Memory B cell (primary cell): ENCODE data around the gene CCDC186.

Source experiments
- ATAC-seq: fragments of 150-1000 bp; cut with Tn5 transposase; 2 replicates; pipeline ENCODE4 v1.10.0; 2021; ENCODE audit warnings: low read depth, mild to moderate bottlenecking, moderate library complexity
- DNase-seq, 2 donors: peaks; one replicate each; pipeline ENCODE4 v3.0.0; 2022; ENCODE audit warnings: low spot score in 2 of 2
- H3K27ac Mint-ChIP-seq: one replicate; pipeline ENCODE4 v1.8.0; 2022; ENCODE audit warnings: mild to moderate bottlenecking, moderate library complexity, mixed read lengths
- H3K27me3 Mint-ChIP-seq: one replicate; pipeline ENCODE4 v1.8.0; 2022; ENCODE audit warnings: mixed read lengths
- H3K36me3 Mint-ChIP-seq: one replicate; pipeline ENCODE4 v1.8.0; 2022; ENCODE audit warnings: mild to moderate bottlenecking, mixed read lengths
- H3K4me1 Mint-ChIP-seq: one replicate; pipeline ENCODE4 v1.8.0; 2022; ENCODE audit warnings: mixed read lengths
- H3K4me3 Mint-ChIP-seq: one replicate; pipeline ENCODE4 v1.8.0; 2022; ENCODE audit warnings: mild to moderate bottlenecking, moderate library complexity, mixed read lengths
- H3K9me3 Mint-ChIP-seq: one replicate; pipeline ENCODE4 v1.8.0; 2022; ENCODE audit warnings: mixed read lengths

CCDC186 gene

GRCh38 chr10:114184276-114184675 lies 10.3 kb upstream of the CCDC186 start:
- ATAC-seq: no peak
- Mint-ChIP-seq H3K27ac (no peak overlapping the region), H3K27me3 (peaks cover 4% of the 10 kb centered on the region), H3K9me3 (no peaks in the 10 kb centered on the region), H3K36me3 (no peaks in the 10 kb centered on the region), H3K4me3 (no peak overlapping the region), H3K4me1 (no peaks in the 10 kb centered on the region)
- DNase-seq: no peak

- Mint-ChIP-seq H3K27ac (no peak overlapping the region), H3K4me1 (no peaks in the 10 kb centered on the region), H3K36me3 (no peaks in the 10 kb centered on the region), H3K9me3 (no peaks in the 10 kb centered on the region), H3K4me3 (no peak overlapping the region), H3K27me3 (peaks cover 6% of the 10 kb centered on the region)
- no peak for ATAC-seq
- DNase-seq: no peak
These were observed 9.6 kb upstream of the CCDC186 start for GRCh38 chr10:114183563-114183962.

GRCh38 chr10:114181971-114182370 lies 8.0 kb upstream of the CCDC186 start:
- Mint-ChIP-seq H3K4me1 (no peaks in the 10 kb centered on the region), H3K27ac (no peak overlapping the region), H3K9me3 (no peaks in the 10 kb centered on the region), H3K27me3 (peaks cover 3% of the 10 kb centered on the region), H3K4me3 (no peak overlapping the region), H3K36me3 (no peaks in the 10 kb centered on the region)
- ATAC-seq (no peak), DNase-seq (no peak)

GRCh38 chr10:114180937-114181336 lies 6.9 kb upstream of the CCDC186 start:
- H3K27ac Mint-ChIP-seq: no peak overlapping the region
- DNase-seq (no peak), ATAC-seq (no peak)
- H3K4me1 Mint-ChIP-seq: no peaks in the 10 kb centered on the region
- no peaks in the 10 kb centered on the region for H3K9me3 Mint-ChIP-seq
- no peaks in the 10 kb centered on the region for H3K36me3 Mint-ChIP-seq
- no peak overlapping the region for H3K4me3 Mint-ChIP-seq
- peaks cover 3% of the 10 kb centered on the region for H3K27me3 Mint-ChIP-seq

- no peak for DNase-seq
- H3K4me1 Mint-ChIP-seq: peaks cover 2% of the 10 kb centered on the region
- H3K27me3 Mint-ChIP-seq: peaks cover 3% of the 10 kb centered on the region
- no peaks in the 10 kb centered on the region for H3K9me3 Mint-ChIP-seq
- H3K36me3 Mint-ChIP-seq: no peaks in the 10 kb centered on the region
- ATAC-seq: no peak
- H3K4me3 Mint-ChIP-seq: no peak overlapping the region
- no peak overlapping the region for H3K27ac Mint-ChIP-seq
These were observed 5.7 kb upstream of the CCDC186 start for GRCh38 chr10:114179747-114180146.

- ATAC-seq (no peak), DNase-seq (no peak)
- Mint-ChIP-seq H3K9me3 (no peaks in the 10 kb centered on the region), H3K36me3 (no peaks in the 10 kb centered on the region), H3K27ac (no peak within 1 kb of the TSS), H3K4me1 (peaks cover 2% of the 10 kb centered on the region), H3K27me3 (peaks cover 3% of the 10 kb centered on the region), H3K4me3 (peak within 1 kb of the TSS; percentile 52)
These were observed 5.1 kb upstream of the CCDC186 start, which contains the start of gene TDRD1 for GRCh38 chr10:114179148-114179547. TDRD1 (plus strand) TSS chr10:114179353; CDS start chr10:114187832, 8,479 bp downstream.

GRCh38 chr10:114176511-114176910 lies 2.5 kb upstream of the CCDC186 start:
- Mint-ChIP-seq H3K27me3 (peaks cover 2% of the 10 kb centered on the region), H3K9me3 (no peaks in the 10 kb centered on the region), H3K27ac (no peak overlapping the region), H3K36me3 (no peaks in the 10 kb centered on the region), H3K4me3 (no peak overlapping the region), H3K4me1 (peaks cover 13% of the 10 kb centered on the region)
- ATAC-seq: no peak
- DNase-seq: no peak

- Mint-ChIP-seq H3K36me3 (peaks cover 1% of the 10 kb centered on the region), H3K27me3 (peaks cover 2% of the 10 kb centered on the region), H3K4me3 (no peak overlapping the region), H3K27ac (no peak overlapping the region), H3K4me1 (peaks cover 13% of the 10 kb centered on the region), H3K9me3 (no peaks in the 10 kb centered on the region)
- DNase-seq (no peak), ATAC-seq (no peak)
These were observed 1.7 kb upstream of the CCDC186 start for GRCh38 chr10:114175667-114176066.

GRCh38 chr10:114174695-114175188 lies 739 bp upstream of the CCDC186 start:
- H3K27me3 Mint-ChIP-seq: peaks cover 2% of the 10 kb centered on the region
- peak overlapping the region; percentile 97 for H3K4me3 Mint-ChIP-seq
- H3K9me3 Mint-ChIP-seq: no peaks in the 10 kb centered on the region
- peaks cover 1% of the 10 kb centered on the region for H3K36me3 Mint-ChIP-seq
- H3K27ac Mint-ChIP-seq: peak overlapping the region; percentile 99
- ATAC-seq (no peak), DNase-seq (no peak)
- peaks cover 13% of the 10 kb centered on the region for H3K4me1 Mint-ChIP-seq

GRCh38 chr10:114173603-114173920 lies 441 bp downstream of the CCDC186 start:
- H3K4me1 Mint-ChIP-seq: peaks cover 15% of the 10 kb centered on the region
- ATAC-seq (no peak), DNase-seq (no peak)
- H3K27me3 Mint-ChIP-seq: no peaks in the 10 kb centered on the region
- peak overlapping the region; percentile 99 for H3K27ac Mint-ChIP-seq
- H3K4me3 Mint-ChIP-seq: peak overlapping the region; percentile 97
- peaks cover 6% of the 10 kb centered on the region for H3K36me3 Mint-ChIP-seq
- H3K9me3 Mint-ChIP-seq: peaks cover 2% of the 10 kb centered on the region

- DNase-seq (no peak), ATAC-seq (no peak)
- Mint-ChIP-seq H3K4me1 (peaks cover 17% of the 10 kb centered on the region), H3K27me3 (no peaks in the 10 kb centered on the region), H3K9me3 (peaks cover 2% of the 10 kb centered on the region), H3K4me3 (peak overlapping the region; percentile 97), H3K36me3 (peaks cover 9% of the 10 kb centered on the region), H3K27ac (peak overlapping the region; percentile 99)
These were observed 1.0 kb downstream of the CCDC186 start for GRCh38 chr10:114172776-114173602.

- ATAC-seq (no peak), DNase-seq (no peak)
- Mint-ChIP-seq H3K27ac (no peak overlapping the region), H3K4me3 (peak overlapping the region; percentile 97), H3K36me3 (peaks cover 12% of the 10 kb centered on the region), H3K9me3 (peaks cover 3% of the 10 kb centered on the region), H3K27me3 (no peaks in the 10 kb centered on the region), H3K4me1 (peaks cover 20% of the 10 kb centered on the region)
These were observed 1.8 kb downstream of the CCDC186 start for GRCh38 chr10:114172216-114172615.

GRCh38 chr10:114168450-114169009 lies 5.5 kb downstream of the CCDC186 start:
- H3K4me3 Mint-ChIP-seq: no peak overlapping the region
- H3K9me3 Mint-ChIP-seq: peaks cover 3% of the 10 kb centered on the region
- H3K27me3 Mint-ChIP-seq: no peaks in the 10 kb centered on the region
- no peak overlapping the region for H3K27ac Mint-ChIP-seq
- DNase-seq (no peak), ATAC-seq (no peak)
- peaks cover 20% of the 10 kb centered on the region for H3K36me3 Mint-ChIP-seq
- H3K4me1 Mint-ChIP-seq: peaks cover 26% of the 10 kb centered on the region

GRCh38 chr10:114167985-114168384 lies 6.0 kb downstream of the CCDC186 start:
- Mint-ChIP-seq H3K4me3 (no peak overlapping the region), H3K27me3 (no peaks in the 10 kb centered on the region), H3K9me3 (peaks cover 3% of the 10 kb centered on the region), H3K27ac (no peak overlapping the region), H3K36me3 (peaks cover 22% of the 10 kb centered on the region), H3K4me1 (peaks cover 23% of the 10 kb centered on the region)
- no peak for ATAC-seq
- DNase-seq: no peak
